HEK293T (cell line): Measurements from ENCODE around the gene FBXO44.

Experiments
- ARNT ChIP-seq: fragments of 450-650 bp; IDR thresholded peaks from 2 replicates; pipeline ENCODE4 v1.6.1; 2017; ENCODE audit warnings: mild to moderate bottlenecking
- BHLHE40 ChIP-seq: fragments of 450-650 bp; IDR thresholded peaks from 2 replicates; pipeline ENCODE4 v1.6.1; 2016; ENCODE audit warnings: mild to moderate bottlenecking, moderate library complexity, borderline replicate concordance
- CTBP1 ChIP-seq: fragments of 450-650 bp; IDR thresholded peaks from 2 replicates; pipeline ENCODE4 v1.6.1; 2016; ENCODE audit warnings: borderline replicate concordance
- FOXK2 ChIP-seq: fragments of 450-650 bp; IDR thresholded peaks from 2 replicates; pipeline ENCODE4 v1.6.1; 2016; ENCODE audit warnings: mild to moderate bottlenecking
- LEF1 ChIP-seq: fragments of 450-650 bp; IDR thresholded peaks from 2 replicates; pipeline ENCODE4 v1.6.1; 2017; ENCODE audit warnings: mild to moderate bottlenecking, borderline replicate concordance
- SP1 ChIP-seq: fragments of 450-650 bp; IDR thresholded peaks from 2 replicates; pipeline ENCODE4 v1.6.1; 2017
- ZNF384 ChIP-seq: fragments of 450-650 bp; IDR thresholded peaks from 2 replicates; pipeline ENCODE4 v1.6.1; 2016

DNA sequence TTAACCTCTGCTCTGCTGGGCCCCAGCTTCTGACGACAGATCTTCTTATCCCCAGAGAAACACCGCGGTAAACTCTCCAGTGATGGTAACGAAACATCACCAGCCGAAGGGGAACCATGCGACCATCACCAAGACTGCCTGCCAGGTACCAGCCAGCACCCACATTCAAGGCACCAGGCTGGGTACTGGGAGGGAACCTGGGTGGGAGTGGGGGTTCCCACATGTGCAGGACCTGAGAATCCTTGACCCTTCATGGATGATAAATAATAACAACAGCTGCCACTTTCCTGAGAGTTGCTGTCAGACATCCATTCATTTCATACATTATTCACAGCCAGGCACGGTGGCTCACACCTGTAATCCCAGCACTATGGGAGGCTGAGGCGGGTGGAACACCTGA is 57.6 kb downstream of the FBXO44 start:
- TF ChIP-seq FOXK2 (no peak), LEF1 (no peak), CTBP1 (no peak), SP1 (no peak), ZNF384 (no peak), ARNT (no peak), BHLHE40 (no peak)
